Gastroesophageal sphincter (tissue), 4 donors: ENCODE results near the gene PPM1H. TPM values are rescaled to one million over a fixed set of nuclear protein-coding genes. Genes with fewer than 3 reads are reported as not detected.

ENCODE experiments used
- ATAC-seq: fragments of 150-250 bp; one replicate; pipeline ENCODE4 v1.9.1; 2016; ENCODE audit warnings: mild to moderate bottlenecking, moderate library complexity
- H3K27ac ChIP-seq, 4 donors: fragments of 200-600 bp; sonication (generic) in 3 of 4; 1 replicate in 3 of 4; 2 replicates in 1 of 4; pipeline ENCODE4 v1.5.1; 2016 to 2019
- H3K27me3 ChIP-seq: fragments of 200-600 bp; sonication (generic); one replicate; pipeline ENCODE4 v1.5.1; 2019
- H3K36me3 ChIP-seq, 2 donors: fragments of 200-600 bp; sonication (generic); one replicate each; pipeline ENCODE4 v1.5.1; 2019; ENCODE audit warnings: control low read depth in 1 of 2
- H3K4me1 ChIP-seq, 3 donors: fragments of 200-600 bp; sonication (generic); 1 replicate in 2 of 3; 2 replicates in 1 of 3; pipeline ENCODE4 v1.5.1; 2016 to 2019; ENCODE audit warnings: control low read depth in 2 of 3
- H3K4me3 ChIP-seq, 2 donors: fragments of 200-600 bp; sonication (generic); one replicate each; pipeline ENCODE4 v1.5.1; 2019; ENCODE audit warnings: mild to moderate bottlenecking in 1 of 2, moderate library complexity in 1 of 2
- H3K9me3 ChIP-seq, 3 donors: fragments of 200-600 bp; sonication (generic); one replicate each; pipeline ENCODE4 v1.5.1; 2017 to 2019; ENCODE audit warnings: control low read depth in 2 of 3
- CTCF ChIP-seq, 4 experiments: fragments of 200-600 bp in 2 of 4; fragments of 450-650 bp in 2 of 4; sonication (generic) in 1 of 4; IDR thresholded peaks; one replicate each; pipeline ENCODE4 v1.5.1; 2017 to 2019; ENCODE audit warnings: antibody characterized with exemption in 4 of 4, mild to moderate bottlenecking in 2 of 4, moderate library complexity in 2 of 4
- EP300 ChIP-seq: sonication (generic); formaldehyde crosslinking; IDR thresholded peaks from one replicate; pipeline ENCODE4 v1.6.1; 2017; ENCODE audit warnings: antibody characterized with exemption, mild to moderate bottlenecking
- POLR2A ChIP-seq, 2 donors: fragments of 450-650 bp; IDR thresholded peaks; one replicate each; pipeline ENCODE4 v1.6.1; 2017; ENCODE audit warnings: antibody characterized with exemption in 2 of 2, mild to moderate bottlenecking in 2 of 2, moderate library complexity in 1 of 2
- POLR2AphosphoS5 ChIP-seq: sonication (generic); formaldehyde crosslinking; IDR thresholded peaks from one replicate; pipeline ENCODE4 v1.6.1; 2017; ENCODE audit warnings: antibody characterized with exemption
- WGBS, 2 donors: methylation state at CpG; one replicate each; pipeline ENCODE4 v1.1.5; 2018; ENCODE audit warnings: low coverage in 1 of 2; 5-methylcytosine and 5-hydroxymethylcytosine counted together
- total RNA-seq, 4 donors: library from RNA; depleted of rRNA; stranded (reverse); fragments of >200 nt; gene quantifications; one replicate each; pipeline ENCODE4 v1.1.0, GENCODE V29; 2016

PPM1H gene
- total RNA-seq, 4 donors from 2014 or later = 1.3 to 1.9 (median 1.6) TPM

DNA sequence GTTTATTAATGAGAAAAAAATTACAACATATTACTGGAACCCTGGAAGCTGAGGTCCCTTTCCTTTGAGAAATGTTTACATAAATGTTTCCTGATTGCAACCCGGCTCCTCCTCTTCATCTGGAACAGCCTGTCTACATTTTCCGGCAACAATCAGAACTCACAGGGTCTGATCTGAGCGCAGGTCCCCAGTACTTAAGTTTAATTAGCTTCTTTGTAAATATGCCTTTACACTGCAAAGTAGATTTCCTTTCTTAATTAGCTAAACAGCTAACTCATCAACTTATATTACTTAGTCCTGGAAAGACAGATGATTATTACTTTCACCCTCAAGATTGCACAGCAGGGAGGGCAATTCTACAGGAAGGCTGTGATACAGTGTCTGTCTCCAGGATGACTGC is 255.3 kb downstream of the PPM1H start:
- TF ChIP-seq POLR2AphosphoS5 (no peak), CTCF (IDR thresholded peaks at IDR 0.05) (no peak), POLR2A (IDR thresholded peaks at IDR 0.05) (no peak), EP300 (no peak)
- WGBS, 2 donors = 55 to 76% methylated on average over 3 of the region's 3 CpGs
- peak overlapping the region in 1 of 4 donors; percentile 14 for H3K27ac ChIP-seq
- no peaks in the 10 kb centered on the region for H3K27me3 ChIP-seq
- ATAC-seq = no peak
- H3K9me3 ChIP-seq = no peaks in the 10 kb centered on the region
- H3K36me3 ChIP-seq = no peaks in the 10 kb centered on the region
- no peak overlapping the region for H3K4me3 ChIP-seq
- peaks cover 0 to 23% (median 3%) of the 10 kb centered on the region in 3 donors for H3K4me1 ChIP-seq

DNA sequence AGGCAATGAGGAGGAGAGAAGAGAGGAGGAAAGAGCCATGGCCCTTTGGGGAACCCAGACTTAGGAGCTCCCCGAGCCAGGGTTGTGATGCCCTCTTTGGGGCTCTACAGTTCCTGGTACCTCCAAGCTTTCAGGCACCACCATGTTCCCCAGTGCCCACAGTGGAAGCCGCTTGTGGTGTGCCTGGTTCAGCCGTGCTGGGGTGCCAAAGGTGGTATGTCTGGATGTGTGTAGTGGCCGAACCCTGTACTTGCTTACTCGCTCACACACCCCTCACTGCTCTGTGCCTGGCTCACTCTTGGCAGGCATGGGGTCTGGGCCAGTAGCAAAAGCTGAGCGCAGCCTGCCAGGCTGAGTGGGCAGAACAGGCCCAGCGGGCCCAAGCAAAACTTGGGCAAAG is 257.6 kb downstream of the PPM1H start:
- H3K4me1 ChIP-seq = peaks cover 0 to 6% (median 0%) of the 10 kb centered on the region in 3 donors
- no peak for ATAC-seq
- no peak overlapping the region for H3K27ac ChIP-seq
- WGBS, 2 donors = 68% methylated on average over 3 of the region's 7 CpGs; no CpG with 5 or more reads in 1 of the 2 donors
- no peaks in the 10 kb centered on the region for H3K36me3 ChIP-seq
- TF ChIP-seq EP300 (no peak), POLR2AphosphoS5 (no peak), POLR2A (IDR thresholded peaks at IDR 0.05) (no peak), CTCF (IDR thresholded peaks at IDR 0.05) (no peak)
- no peak overlapping the region for H3K4me3 ChIP-seq
- H3K9me3 ChIP-seq = no peaks in the 10 kb centered on the region
- H3K27me3 ChIP-seq = no peaks in the 10 kb centered on the region

DNA sequence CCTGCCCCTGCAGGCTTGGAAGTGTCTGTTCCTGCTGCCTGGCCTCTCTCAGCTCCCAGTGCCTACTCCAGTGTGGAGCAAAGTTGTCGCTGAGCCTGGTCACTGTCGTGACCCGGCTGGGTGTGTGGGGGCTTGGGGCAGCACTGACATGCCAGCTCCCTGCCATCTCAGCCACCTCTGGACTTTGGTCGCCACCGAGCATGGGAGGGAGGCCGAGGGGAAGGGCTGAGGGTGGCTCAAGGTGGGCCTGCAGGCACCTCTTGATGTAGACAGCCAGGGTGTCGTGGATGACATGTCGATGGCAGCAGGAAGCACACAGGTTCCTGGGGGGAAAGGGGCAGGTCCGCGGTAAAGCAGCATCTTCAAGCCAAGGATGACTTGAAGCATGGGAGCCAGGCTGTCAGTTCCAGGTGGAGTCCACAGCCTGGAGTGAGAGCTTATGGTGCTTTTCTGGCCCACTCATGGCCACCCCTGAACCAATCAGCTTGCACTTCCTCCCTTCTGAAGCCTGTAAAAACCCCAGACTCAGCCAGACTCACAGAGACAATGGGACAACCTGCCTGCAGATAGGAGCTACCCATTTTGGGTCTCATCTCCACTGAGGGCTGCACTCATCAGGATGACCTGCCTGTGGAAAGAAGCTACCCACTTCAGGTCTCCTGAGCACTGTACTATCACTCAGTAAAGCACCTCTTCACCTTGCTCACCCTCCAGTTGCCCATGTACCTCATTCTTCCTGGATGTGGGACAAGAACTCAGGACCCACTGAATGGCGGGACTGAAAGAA is 258.2 kb downstream of the PPM1H start:
- 86% methylated on average over 2 of the region's 11 CpGs; no CpG with 5 or more reads in 1 of the 2 donors for WGBS, 2 donors
- Histone ChIP-seq H3K9me3 (no peaks in the 10 kb centered on the region), H3K36me3 (no peaks in the 10 kb centered on the region), H3K4me1 (peaks cover 0 to 6% (median 0%) of the 10 kb centered on the region in 3 donors), H3K4me3 (no peak overlapping the region), H3K27ac (no peak overlapping the region), H3K27me3 (no peaks in the 10 kb centered on the region)
- ATAC-seq = no peak
- TF ChIP-seq POLR2AphosphoS5 = no peak

- WGBS, 2 donors = 29 to 44% methylated on average over 1 to 4 of the region's 6 CpGs
- Histone ChIP-seq H3K27ac (no peak overlapping the region), H3K4me3 (no peak overlapping the region), H3K4me1 (no peaks in the 10 kb centered on the region), H3K36me3 (no peaks in the 10 kb centered on the region), H3K27me3 (no peaks in the 10 kb centered on the region), H3K9me3 (no peaks in the 10 kb centered on the region)
- TF ChIP-seq CTCF (IDR thresholded peaks at IDR 0.05) (no peak), POLR2A (IDR thresholded peaks at IDR 0.05) (no peak), EP300 (no peak), POLR2AphosphoS5 (no peak)
- ATAC-seq = no peak
These were observed 261.7 kb downstream of the PPM1H start for GRCh38 chr12:62673028-62673815.

DNA sequence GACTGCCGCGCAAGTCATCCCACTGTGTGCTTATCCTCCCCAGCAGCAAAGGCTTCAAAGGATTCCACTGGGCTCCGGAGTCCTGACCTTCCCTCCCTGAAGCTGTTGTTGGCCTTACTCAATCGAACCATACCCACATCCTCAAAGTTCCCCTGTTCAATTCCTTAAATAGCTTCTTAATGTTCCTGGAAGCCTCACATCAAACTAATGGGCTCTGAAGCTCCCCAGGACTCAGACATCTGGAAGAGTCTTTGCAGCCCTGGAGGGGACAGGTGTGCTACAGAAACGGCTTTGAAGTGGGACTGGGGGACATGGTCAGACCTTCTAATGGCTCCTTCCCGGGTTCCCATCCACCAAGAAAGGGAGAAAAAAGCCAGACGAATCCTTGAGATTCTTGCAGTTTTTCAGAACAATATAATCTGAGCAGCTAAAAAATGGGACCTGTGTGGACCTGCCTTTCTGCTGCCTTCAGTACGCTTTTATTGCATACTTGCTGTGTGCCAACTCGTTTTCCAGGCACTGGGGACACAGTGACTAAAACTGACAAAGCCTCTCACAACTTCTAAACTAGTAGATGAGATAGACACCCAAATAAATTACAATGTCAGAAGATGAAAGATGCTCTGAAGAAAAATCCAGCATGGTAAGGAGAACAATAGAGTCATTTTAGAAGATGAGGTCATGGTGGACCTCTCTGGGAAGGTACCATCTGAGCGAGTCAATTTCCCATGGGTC is 263.8 kb downstream of the PPM1H start:
- TF ChIP-seq EP300 (no peak), POLR2A (IDR thresholded peaks at IDR 0.05) (no peak), POLR2AphosphoS5 (no peak), CTCF (IDR thresholded peaks at IDR 0.05) (no peak)
- no peak for ATAC-seq
- Histone ChIP-seq H3K27ac (no peak overlapping the region), H3K9me3 (no peaks in the 10 kb centered on the region), H3K36me3 (no peaks in the 10 kb centered on the region), H3K27me3 (no peaks in the 10 kb centered on the region), H3K4me1 (no peaks in the 10 kb centered on the region), H3K4me3 (no peak overlapping the region)
- WGBS, 2 donors = 87 to 92% methylated on average over 4 to 9 of the region's 10 CpGs
